T-helper 1 cell treated with Interleukin-12 subunit alpha and Interleukin-12 subunit beta and Interleukin-4 antibody, amounts not matched to agents 30 μg/mL and 1 μg/mL, for 36 hours (primary cell): ENCODE measurements around the gene GALNT17.
"Not testable (repeated sequence)": the region's sequence is repeated elsewhere in the genome, so short reads cannot be mapped to it uniquely, and the experiment has no call there.

Experiments
- H3K27ac Mint-ChIP-seq: one replicate; pipeline ENCODE4 v1.8.0; 2021; ENCODE audit warnings: mild to moderate bottlenecking, mixed read lengths
- H3K27me3 Mint-ChIP-seq: one replicate; pipeline ENCODE4 v1.8.0; 2021; ENCODE audit warnings: low read depth, mixed read lengths
- H3K36me3 Mint-ChIP-seq: one replicate; pipeline ENCODE4 v1.8.0; 2021; ENCODE audit warnings: low read depth, mixed read lengths
- H3K4me1 Mint-ChIP-seq: one replicate; pipeline ENCODE4 v1.8.0; 2021; ENCODE audit warnings: low read depth, mixed read lengths
- H3K4me3 Mint-ChIP-seq: one replicate; pipeline ENCODE4 v1.8.0; 2021; ENCODE audit warnings: mild to moderate bottlenecking, moderate library complexity, mixed read lengths
- H3K9me3 Mint-ChIP-seq: one replicate; pipeline ENCODE4 v1.8.0; 2021; ENCODE audit warnings: mixed read lengths

GALNT17 gene

DNA sequence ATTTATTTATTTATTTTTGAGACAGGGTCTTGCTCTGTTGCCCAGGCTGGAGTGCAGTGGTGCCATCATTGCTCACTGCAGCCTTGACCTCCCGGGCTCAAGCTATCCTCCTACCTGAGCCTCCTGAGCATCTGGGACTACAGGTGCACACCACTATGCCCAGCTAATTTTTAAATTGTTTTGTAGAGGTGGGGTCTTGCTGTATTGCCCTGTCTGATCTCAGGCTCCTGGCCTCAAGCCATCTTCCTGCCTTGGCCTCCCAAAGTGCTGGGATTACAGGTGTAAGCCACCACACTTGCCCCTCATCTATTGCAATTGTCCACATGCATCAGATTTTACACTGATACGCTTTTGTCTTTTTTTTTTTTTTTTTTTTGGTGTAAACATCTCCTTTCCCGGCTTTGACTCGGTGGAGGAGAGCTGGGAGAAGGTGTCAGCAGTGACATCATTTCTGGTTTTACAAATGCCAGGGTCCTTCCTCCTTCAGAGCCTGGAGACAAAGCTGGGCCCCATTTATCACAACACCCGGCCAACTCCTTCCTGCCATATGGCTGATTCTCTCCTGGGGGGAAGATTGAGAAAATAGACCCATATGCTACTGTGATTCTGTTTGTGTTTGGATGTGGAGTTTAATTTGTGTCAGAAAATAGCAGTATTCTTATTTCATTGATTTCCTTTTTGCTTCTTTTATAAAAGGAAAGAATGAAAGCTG is 61.3 kb downstream of the GALNT17 start:
- Mint-ChIP-seq H3K9me3 (peaks cover 42% of the 10 kb centered on the region), H3K4me1 (no peaks in the 10 kb centered on the region), H3K4me3 (no peak overlapping the region), H3K27me3 (no peaks in the 10 kb centered on the region), H3K27ac (no peak overlapping the region), H3K36me3 (no peaks in the 10 kb centered on the region)

- no peaks in the 10 kb centered on the region for H3K36me3 Mint-ChIP-seq
- no peak overlapping the region for H3K4me3 Mint-ChIP-seq
- H3K27me3 Mint-ChIP-seq: no peaks in the 10 kb centered on the region
- peaks cover 30% of the 10 kb centered on the region for H3K9me3 Mint-ChIP-seq
- no peak overlapping the region for H3K27ac Mint-ChIP-seq
- no peaks in the 10 kb centered on the region for H3K4me1 Mint-ChIP-seq
Observed at GRCh38 chr7:71198391-71198790, 66.4 kb downstream of the GALNT17 start.

DNA sequence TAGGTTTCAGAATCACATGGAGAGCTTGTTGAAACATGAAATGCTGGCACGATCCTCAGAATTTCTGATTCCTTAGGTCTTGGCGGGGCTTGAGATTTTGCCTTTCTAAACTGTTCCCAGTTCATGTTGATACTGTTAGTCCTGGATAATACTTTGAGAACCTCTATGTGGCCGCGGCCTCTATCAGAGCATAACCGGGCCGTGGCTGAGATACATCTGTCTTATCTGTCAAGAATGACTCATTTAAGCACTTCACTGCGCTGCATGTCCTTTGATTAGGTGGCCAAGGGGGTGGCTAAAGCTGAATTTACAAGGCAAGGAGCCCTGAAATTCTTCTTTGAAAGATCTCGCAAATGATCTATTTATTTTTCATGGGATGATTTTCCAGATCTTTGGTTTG is 66.9 kb downstream of the GALNT17 start:
- no peaks in the 10 kb centered on the region for H3K27me3 Mint-ChIP-seq
- no peaks in the 10 kb centered on the region for H3K4me1 Mint-ChIP-seq
- H3K36me3 Mint-ChIP-seq: no peaks in the 10 kb centered on the region
- peaks cover 31% of the 10 kb centered on the region for H3K9me3 Mint-ChIP-seq
- no peak overlapping the region for H3K4me3 Mint-ChIP-seq
- no peak overlapping the region for H3K27ac Mint-ChIP-seq

DNA sequence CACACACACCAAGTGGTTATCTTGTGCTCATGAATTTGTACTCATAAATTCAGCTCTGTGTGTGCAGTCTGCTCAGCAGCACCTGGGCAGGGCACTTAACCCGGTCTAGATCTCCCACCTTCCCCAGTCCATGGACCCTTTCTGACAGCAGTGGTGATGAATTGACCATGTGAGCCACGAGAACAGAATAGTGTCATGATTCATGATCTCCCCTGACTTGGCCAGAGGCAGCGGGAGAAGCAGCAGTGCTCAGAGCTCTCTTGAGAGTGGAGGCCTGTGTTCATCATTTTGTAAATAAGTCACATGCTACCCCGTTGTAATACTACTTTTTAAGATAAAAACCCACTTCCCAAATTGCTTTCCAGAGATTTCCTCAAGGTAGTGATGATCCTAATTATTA is 74.2 kb downstream of the GALNT17 start:
- no peaks in the 10 kb centered on the region for H3K36me3 Mint-ChIP-seq
- no peaks in the 10 kb centered on the region for H3K4me1 Mint-ChIP-seq
- H3K9me3 Mint-ChIP-seq: peaks cover 28% of the 10 kb centered on the region
- no peak overlapping the region for H3K4me3 Mint-ChIP-seq
- no peaks in the 10 kb centered on the region for H3K27me3 Mint-ChIP-seq
- no peak overlapping the region for H3K27ac Mint-ChIP-seq

GRCh38 chr7:71208881-71209280 is 76.9 kb downstream of the GALNT17 start:
- Mint-ChIP-seq H3K4me1 (no peaks in the 10 kb centered on the region), H3K9me3 (peaks cover 33% of the 10 kb centered on the region), H3K27me3 (no peaks in the 10 kb centered on the region), H3K36me3 (no peaks in the 10 kb centered on the region), H3K4me3 (no peak overlapping the region), H3K27ac (no peak overlapping the region)

GRCh38 chr7:71209484-71209883 is 77.5 kb downstream of the GALNT17 start:
- H3K4me1 Mint-ChIP-seq, H3K36me3 Mint-ChIP-seq, H3K27ac Mint-ChIP-seq, H3K4me3 Mint-ChIP-seq, H3K27me3 Mint-ChIP-seq: not testable (repeated sequence)
- H3K9me3 Mint-ChIP-seq: peaks cover 31% of the 10 kb centered on the region

- no peaks in the 10 kb centered on the region for H3K4me1 Mint-ChIP-seq
- no peaks in the 10 kb centered on the region for H3K27me3 Mint-ChIP-seq
- no peak overlapping the region for H3K27ac Mint-ChIP-seq
- H3K9me3 Mint-ChIP-seq: peaks cover 36% of the 10 kb centered on the region
- no peak overlapping the region for H3K4me3 Mint-ChIP-seq
- H3K36me3 Mint-ChIP-seq: no peaks in the 10 kb centered on the region
Observed at GRCh38 chr7:71210220-71210619, 78.3 kb downstream of the GALNT17 start.

DNA sequence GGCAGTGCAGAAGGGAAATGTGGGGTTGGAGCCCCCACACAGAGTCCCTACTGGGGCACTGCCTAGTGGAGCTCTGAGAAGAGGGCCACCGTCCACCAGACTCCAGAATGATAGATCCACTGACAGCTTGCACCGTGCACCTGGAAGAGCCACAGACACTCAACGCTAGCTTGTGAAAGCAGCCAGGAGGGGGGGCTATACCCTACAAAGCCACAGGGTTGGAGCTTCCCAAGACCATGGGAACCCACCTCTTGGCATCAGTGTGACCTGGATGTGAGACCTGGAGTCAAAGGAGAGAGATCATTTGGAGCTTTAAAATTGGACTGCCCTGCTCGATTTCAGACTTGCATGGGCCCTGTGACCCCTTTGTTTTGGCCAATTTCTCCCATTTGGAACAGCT is 80.5 kb downstream of the GALNT17 start:
- H3K9me3 Mint-ChIP-seq: peaks cover 39% of the 10 kb centered on the region
- H3K27me3 Mint-ChIP-seq, H3K36me3 Mint-ChIP-seq, H3K4me1 Mint-ChIP-seq, H3K4me3 Mint-ChIP-seq, H3K27ac Mint-ChIP-seq: not testable (repeated sequence)

GRCh38 chr7:71216211-71216610 is 84.3 kb downstream of the GALNT17 start:
- no peaks in the 10 kb centered on the region for H3K27me3 Mint-ChIP-seq
- H3K4me1 Mint-ChIP-seq: no peaks in the 10 kb centered on the region
- no peaks in the 10 kb centered on the region for H3K36me3 Mint-ChIP-seq
- peaks cover 48% of the 10 kb centered on the region for H3K9me3 Mint-ChIP-seq
- no peak overlapping the region for H3K4me3 Mint-ChIP-seq
- no peak overlapping the region for H3K27ac Mint-ChIP-seq

DNA sequence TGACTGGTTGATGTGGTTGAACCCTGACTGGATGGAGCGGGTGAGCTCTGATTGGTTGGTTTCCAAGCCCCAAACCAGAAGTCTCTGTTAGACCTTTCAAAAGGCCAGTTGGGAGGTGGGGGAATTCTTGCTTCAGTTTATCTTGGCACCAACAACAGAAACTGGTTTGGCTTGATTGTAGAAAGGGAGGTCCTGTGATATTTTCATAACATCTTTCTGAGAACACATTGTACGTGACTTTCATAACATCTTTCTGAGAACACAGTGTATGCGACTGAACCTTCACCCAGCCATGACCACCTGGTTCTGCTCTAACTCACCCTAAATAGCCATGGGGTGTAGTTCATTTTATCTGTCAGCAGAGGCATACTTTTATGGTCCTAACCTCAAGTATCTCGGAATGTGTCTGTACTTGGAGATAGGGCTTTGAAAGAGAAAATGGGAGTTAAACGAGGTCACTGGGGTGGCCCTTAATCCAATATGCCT is 88.3 kb downstream of the GALNT17 start:
- peaks cover 40% of the 10 kb centered on the region for H3K9me3 Mint-ChIP-seq

DNA sequence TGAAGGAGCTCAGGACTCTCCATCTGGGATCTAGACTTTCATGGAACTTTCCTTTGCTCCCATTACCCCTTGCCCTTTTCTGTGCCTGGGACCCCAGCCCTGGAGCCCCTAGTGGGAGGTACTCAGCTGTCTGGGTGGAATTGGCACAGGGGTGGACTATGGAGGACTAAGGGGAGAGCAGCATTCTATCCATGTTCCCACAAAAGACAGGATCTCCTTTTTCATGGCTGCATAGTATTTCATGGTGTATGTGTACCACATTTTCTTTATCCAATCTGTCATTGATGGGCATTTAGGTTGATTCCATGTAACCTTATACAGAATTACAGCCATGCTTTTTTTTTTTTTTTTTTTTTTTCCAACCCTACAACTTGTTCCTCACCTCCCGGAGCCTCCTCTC is 89.1 kb downstream of the GALNT17 start:
- no peaks in the 10 kb centered on the region for H3K36me3 Mint-ChIP-seq
- H3K27ac Mint-ChIP-seq: no peak overlapping the region
- peaks cover 36% of the 10 kb centered on the region for H3K9me3 Mint-ChIP-seq
- H3K4me3 Mint-ChIP-seq: no peak overlapping the region
- no peaks in the 10 kb centered on the region for H3K4me1 Mint-ChIP-seq
- H3K27me3 Mint-ChIP-seq: no peaks in the 10 kb centered on the region

More for the DNA sequence above, 88.3 kb downstream of the GALNT17 start:
- Mint-ChIP-seq H3K36me3 (no peaks in the 10 kb centered on the region), H3K4me1 (no peaks in the 10 kb centered on the region), H3K4me3 (no peak overlapping the region), H3K27ac (no peak overlapping the region), H3K27me3 (no peaks in the 10 kb centered on the region)

- H3K4me3 Mint-ChIP-seq: no peak overlapping the region
- no peak overlapping the region for H3K27ac Mint-ChIP-seq
- peaks cover 31% of the 10 kb centered on the region for H3K9me3 Mint-ChIP-seq
- H3K27me3 Mint-ChIP-seq: no peaks in the 10 kb centered on the region
- no peaks in the 10 kb centered on the region for H3K4me1 Mint-ChIP-seq
- no peaks in the 10 kb centered on the region for H3K36me3 Mint-ChIP-seq
Observed at GRCh38 chr7:71221549-71221948, 89.6 kb downstream of the GALNT17 start.

DNA sequence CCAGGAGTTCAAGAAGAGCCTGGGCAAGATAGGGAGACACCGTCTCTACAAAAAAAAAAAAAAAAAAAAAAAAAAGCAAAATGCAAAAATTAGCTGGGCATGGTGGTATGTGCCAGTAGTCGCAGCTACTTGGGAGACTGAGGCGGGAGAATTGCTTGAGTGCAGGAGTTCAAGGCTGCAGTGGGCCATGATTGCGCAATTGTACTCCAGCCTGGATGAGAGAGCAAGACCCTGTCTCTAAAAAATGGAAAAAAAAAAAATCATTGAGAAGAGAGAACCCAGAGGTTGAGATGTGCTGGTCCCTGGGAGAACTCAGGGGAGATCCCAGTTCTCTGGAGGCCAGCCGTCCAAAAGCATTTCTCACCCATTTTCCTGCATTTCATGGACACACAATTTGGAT is 95.2 kb downstream of the GALNT17 start:
- H3K27me3 Mint-ChIP-seq: no peaks in the 10 kb centered on the region
- H3K4me3 Mint-ChIP-seq: no peak overlapping the region
- H3K27ac Mint-ChIP-seq: no peak overlapping the region
- H3K36me3 Mint-ChIP-seq: no peaks in the 10 kb centered on the region
- H3K9me3 Mint-ChIP-seq: peaks cover 49% of the 10 kb centered on the region
- no peaks in the 10 kb centered on the region for H3K4me1 Mint-ChIP-seq

- Mint-ChIP-seq H3K4me3 (no peak overlapping the region), H3K9me3 (peaks cover 59% of the 10 kb centered on the region), H3K27ac (no peak overlapping the region), H3K4me1 (no peaks in the 10 kb centered on the region), H3K36me3 (no peaks in the 10 kb centered on the region), H3K27me3 (no peaks in the 10 kb centered on the region)
Observed at GRCh38 chr7:71229148-71229547, 97.2 kb downstream of the GALNT17 start.

- Mint-ChIP-seq H3K27me3 (no peaks in the 10 kb centered on the region), H3K4me3 (no peak overlapping the region), H3K27ac (no peak overlapping the region), H3K36me3 (no peaks in the 10 kb centered on the region), H3K4me1 (no peaks in the 10 kb centered on the region), H3K9me3 (peaks cover 59% of the 10 kb centered on the region)
Observed at GRCh38 chr7:71229699-71230098, 97.8 kb downstream of the GALNT17 start.

DNA sequence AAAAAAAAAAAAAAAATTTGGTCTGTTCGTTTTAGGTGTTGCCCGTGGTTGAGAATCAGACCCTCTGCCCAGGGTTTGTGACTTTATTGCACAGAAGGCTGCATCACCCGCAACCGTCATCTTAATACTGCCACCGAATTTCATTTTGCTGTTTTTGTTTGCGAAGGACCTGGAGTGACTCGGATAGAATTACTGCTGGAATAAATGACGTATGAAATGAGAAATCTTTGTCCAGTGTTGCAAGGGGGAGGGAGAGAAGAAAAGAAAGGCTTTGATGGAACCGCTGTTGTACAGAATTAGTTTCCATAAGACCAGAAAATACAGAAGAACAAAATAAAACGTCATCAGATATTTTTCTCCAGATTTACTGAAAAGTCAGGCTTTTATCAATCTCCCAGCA is 103.3 kb downstream of the GALNT17 start:
- no peaks in the 10 kb centered on the region for H3K36me3 Mint-ChIP-seq

More for the DNA sequence above, 103.3 kb downstream of the GALNT17 start:
- Mint-ChIP-seq H3K4me1 (no peaks in the 10 kb centered on the region), H3K27me3 (no peaks in the 10 kb centered on the region), H3K27ac (no peak overlapping the region), H3K9me3 (peaks cover 52% of the 10 kb centered on the region), H3K4me3 (no peak overlapping the region)
